Measurements from ENCODE around the gene CEP76.

Gene CEP76

GRCh38 chr18:12692206-12692605, 10.3 kb downstream of the CEP76 start:
- no peak for ATAC-seq
- TF ChIP-seq TCF4 (CRISPR knock-in tag; IDR thresholded peaks at IDR 0.05; ENCODE audit: borderline replicate concordance): no peak
- TF ChIP-seq GLIS3 (CRISPR knock-in tag; IDR thresholded peaks at IDR 0.05): no peak
- no peak for TF ChIP-seq RARB (CRISPR knock-in tag; IDR thresholded peaks at IDR 0.05)
- no peak for TF ChIP-seq SNAI2 (CRISPR knock-in tag; IDR thresholded peaks at IDR 0.05)
- no peak for TF ChIP-seq ZC3H10 (CRISPR knock-in tag; IDR thresholded peaks at IDR 0.05)
- TF ChIP-seq TSHZ2 (CRISPR knock-in tag; IDR thresholded peaks at IDR 0.05): no peak
- no peak for TF ChIP-seq POU6F1 (CRISPR knock-in tag; IDR thresholded peaks at IDR 0.05; ENCODE audit: borderline replicate concordance, low read depth)
- TF ChIP-seq ZNF565 (CRISPR knock-in tag; conservative IDR thresholded peaks at IDR 0.05; ENCODE audit: low read depth): no peak
- TF ChIP-seq OSR1 (CRISPR knock-in tag; IDR thresholded peaks at IDR 0.05): no peak
- no peak for TF ChIP-seq ZNF8 (CRISPR knock-in tag; IDR thresholded peaks at IDR 0.05)
- TF ChIP-seq ARNTL (CRISPR knock-in tag; IDR thresholded peaks at IDR 0.05; ENCODE audit: borderline replicate concordance, low read depth): no peak

GRCh38 chr18:12689256-12689850, 13.2 kb downstream of the CEP76 start:
- ATAC-seq: no peak
- TF ChIP-seq, protein P1, sequence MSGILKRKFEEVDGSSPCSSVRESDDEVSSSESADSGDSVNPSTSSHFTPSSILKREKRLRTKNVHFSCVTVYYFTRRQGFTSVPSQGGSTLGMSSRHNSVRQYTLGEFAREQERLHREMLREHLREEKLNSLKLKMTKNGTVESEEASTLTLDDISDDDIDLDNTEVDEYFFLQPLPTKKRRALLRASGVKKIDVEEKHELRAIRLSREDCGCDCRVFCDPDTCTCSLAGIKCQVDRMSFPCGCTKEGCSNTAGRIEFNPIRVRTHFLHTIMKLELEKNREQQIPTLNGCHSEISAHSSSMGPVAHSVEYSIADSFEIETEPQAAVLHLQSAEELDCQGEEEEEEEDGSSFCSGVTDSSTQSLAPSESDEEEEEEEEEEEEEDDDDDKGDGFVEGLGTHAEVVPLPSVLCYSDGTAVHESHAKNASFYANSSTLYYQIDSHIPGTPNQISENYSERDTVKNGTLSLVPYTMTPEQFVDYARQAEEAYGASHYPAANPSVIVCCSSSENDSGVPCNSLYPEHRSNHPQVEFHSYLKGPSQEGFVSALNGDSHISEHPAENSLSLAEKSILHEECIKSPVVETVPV (CRISPR knock-in tag; IDR thresholded peaks at IDR 0.05): no peak
- TF ChIP-seq BACH2 (CRISPR knock-in tag; IDR thresholded peaks at IDR 0.05; ENCODE audit: borderline replicate concordance) (no peak), ESRRG (CRISPR knock-in tag; IDR thresholded peaks at IDR 0.05) (no peak), PATZ1 (CRISPR knock-in tag; IDR thresholded peaks at IDR 0.05; ENCODE audit: borderline replicate concordance) (no peak), TSHZ2 (CRISPR knock-in tag; IDR thresholded peaks at IDR 0.05) (no peak), TCF4 (CRISPR knock-in tag; IDR thresholded peaks at IDR 0.05; ENCODE audit: borderline replicate concordance) (no peak), ZFP30 (CRISPR knock-in tag; IDR thresholded peaks at IDR 0.05) (no peak), PPARA (CRISPR knock-in tag; IDR thresholded peaks at IDR 0.05; ENCODE audit: borderline replicate concordance) (no peak), ZNF8 (CRISPR knock-in tag; IDR thresholded peaks at IDR 0.05) (no peak), SNAI2 (CRISPR knock-in tag; IDR thresholded peaks at IDR 0.05) (no peak), ZNF70 (CRISPR knock-in tag; IDR thresholded peaks at IDR 0.05) (no peak)
- TF ChIP-seq, protein P2, sequence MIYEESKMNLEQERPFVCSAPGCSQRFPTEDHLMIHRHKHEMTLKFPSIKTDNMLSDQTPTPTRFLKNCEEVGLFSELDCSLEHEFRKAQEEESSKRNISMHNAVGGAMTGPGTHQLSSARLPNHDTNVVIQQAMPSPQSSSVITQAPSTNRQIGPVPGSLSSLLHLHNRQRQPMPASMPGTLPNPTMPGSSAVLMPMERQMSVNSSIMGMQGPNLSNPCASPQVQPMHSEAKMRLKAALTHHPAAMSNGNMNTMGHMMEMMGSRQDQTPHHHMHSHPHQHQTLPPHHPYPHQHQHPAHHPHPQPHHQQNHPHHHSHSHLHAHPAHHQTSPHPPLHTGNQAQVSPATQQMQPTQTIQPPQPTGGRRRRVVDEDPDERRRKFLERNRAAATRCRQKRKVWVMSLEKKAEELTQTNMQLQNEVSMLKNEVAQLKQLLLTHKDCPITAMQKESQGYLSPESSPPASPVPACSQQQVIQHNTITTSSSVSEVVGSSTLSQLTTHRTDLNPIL (CRISPR knock-in tag; IDR thresholded peaks at IDR 0.05; ENCODE audit: low read depth): no peak

All from SK-N-SH treated with all-trans-retinoic acid at 6 μM for 48 hours (cell line).